Smooth muscle cell (in vitro differentiated cells): Measurements from ENCODE around the gene FAM133A. TPM values are rescaled to one million over a fixed set of nuclear protein-coding genes. Genes with fewer than 3 reads are reported as not detected.
A peak's percentile ranks its signal among the peaks of the same experiment; 100 is the strongest.

Experiments used
- DNase-seq: peaks from one replicate; lab custom pipeline; 2025; ENCODE audit not compliant: unreplicated experiment; lab: John Stamatoyannopoulos, UW
- H2AFZ ChIP-seq: fragments of 200-600 bp; sonication (generic); 2 replicates; pipeline ENCODE4 v1.6.0; 2016; ENCODE audit warnings: antibody characterized with exemption, low read depth, mild to moderate bottlenecking
- H3F3A ChIP-seq: fragments of 200-600 bp; sonication (generic); 2 replicates; pipeline ENCODE4 v1.6.0; 2017; ENCODE audit warnings: antibody characterized with exemption, low read depth
- H3K27ac ChIP-seq: fragments of 200-600 bp; sonication (generic); 2 replicates; pipeline ENCODE4 v1.5.1; 2016; ENCODE audit warnings: low read depth, mild to moderate bottlenecking
- H3K27me3 ChIP-seq: fragments of 200-600 bp; sonication (generic); 2 replicates; pipeline ENCODE4 v1.6.1; 2016; ENCODE audit warnings: low read depth, mild to moderate bottlenecking
- H3K36me3 ChIP-seq: fragments of 200-600 bp; sonication (generic); 2 replicates; pipeline ENCODE4 v1.5.1; 2016; ENCODE audit warnings: low read depth
- H3K4me1 ChIP-seq: fragments of 200-600 bp; sonication (generic); 2 replicates; pipeline ENCODE4 v1.5.1; 2016; ENCODE audit warnings: low read depth
- H3K4me2 ChIP-seq: fragments of 200-600 bp; sonication (generic); 2 replicates; pipeline ENCODE4 v1.6.0; 2016; ENCODE audit warnings: mild to moderate bottlenecking
- H3K4me3 ChIP-seq: fragments of 200-600 bp; sonication (generic); 2 replicates; pipeline ENCODE4 v1.5.1; 2016; ENCODE audit warnings: mild to moderate bottlenecking
- H3K79me2 ChIP-seq: fragments of 200-600 bp; sonication (generic); 2 replicates; pipeline ENCODE4 v1.6.0; 2016; ENCODE audit warnings: low read depth, mild to moderate bottlenecking
- H3K9ac ChIP-seq: fragments of 200-600 bp; sonication (generic); 2 replicates; pipeline ENCODE4 v1.6.0; 2016; ENCODE audit warnings: low read depth
- H3K9me3 ChIP-seq: fragments of 200-600 bp; sonication (generic); replicated peaks from 2 replicates; pipeline ENCODE4 v1.5.1; 2016; ENCODE audit warnings: low read depth
- H4K20me1 ChIP-seq: fragments of 200-600 bp; sonication (generic); 2 replicates; pipeline ENCODE4 v1.6.0; 2016; ENCODE audit warnings: low read depth
- WGBS: methylation state at CpG from one replicate; pipeline ENCODE4 v1.1.7; 2016; ENCODE audit warnings: low lambda C conversion rate; 5-methylcytosine and 5-hydroxymethylcytosine counted together
- polyA plus RNA-seq: library from polyadenylated mRNA; unstranded; fragments of >200 nt; fragmentation: Nextera tagmentation; extraction: Ambion mirVana; gene quantifications from 2 replicates; pipeline ENCODE4 v1.2.1, GENCODE V29; 2016
- total RNA-seq: library from RNA; depleted of rRNA; stranded (reverse); fragments of >200 nt; gene quantifications from 2 replicates; pipeline ENCODE4 v1.2.3, GENCODE V29; 2014
- TF ChIP-seq, protein P1 (sequence below): fragments of 200-600 bp; sonication (generic); IDR thresholded peaks from 2 replicates; pipeline ENCODE4 v1.5.1; 2017; ENCODE audit warnings: borderline replicate concordance, mild to moderate bottlenecking, antibody characterized with exemption; ENCODE audit not compliant: insufficient read depth, poor library complexity, severe bottlenecking

Gene FAM133A
- total and polyA plus RNA-seq, 2 experiments from 2014 or later = 0.49 to 0.50 TPM

DNA sequence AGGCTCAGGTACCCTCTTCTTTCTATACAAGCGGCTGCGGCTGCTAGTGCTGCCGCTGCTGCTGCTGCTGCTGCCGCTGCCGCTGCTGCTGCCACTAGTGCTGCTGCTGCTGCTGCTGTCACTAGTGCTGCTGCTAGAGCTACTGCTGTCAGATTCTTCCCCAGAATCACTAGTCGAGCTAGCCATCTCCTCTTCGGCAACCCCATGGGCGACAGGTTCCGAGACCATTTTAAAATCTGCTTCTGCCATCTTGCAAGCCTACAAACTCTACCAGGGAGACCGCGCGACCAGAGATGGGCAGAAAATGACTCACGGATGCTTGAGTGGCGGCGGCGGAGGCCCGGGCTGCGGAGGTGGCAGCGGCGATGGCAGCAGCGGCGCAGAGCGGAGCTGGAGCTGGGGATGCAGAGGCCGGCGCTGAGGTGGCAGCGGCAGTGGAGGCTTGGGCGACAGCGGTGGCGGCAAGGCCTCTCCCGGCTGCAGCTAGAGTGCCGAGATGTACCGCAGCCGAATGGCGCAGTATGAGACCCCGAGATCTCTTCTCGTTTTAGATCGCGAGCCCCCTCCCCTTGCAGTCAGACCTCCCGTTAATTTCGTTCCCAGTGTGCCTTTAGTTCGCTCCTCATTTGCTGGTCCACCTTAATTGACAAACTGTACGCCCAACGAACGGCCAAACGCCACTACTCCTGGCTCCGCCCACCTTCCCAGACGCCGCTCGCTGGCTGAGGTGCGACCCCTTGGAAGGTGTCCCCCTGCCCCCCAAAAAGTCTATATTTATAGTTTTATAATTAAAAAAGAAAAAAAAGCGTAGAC lies 744 bp upstream of the FAM133A start, which contains the start of gene NAP1L3:
NAP1L3 (minus strand) TSS at position 523 of the 813 bp plus-strand sequence; CDS start at position 249, 274 bp downstream.
- Histone ChIP-seq H2AFZ (peak within 1 kb of the TSS; percentile 73), H3K4me3 (peak within 1 kb of the TSS; percentile 65), H3F3A (peaks cover 9% of the 10 kb centered on the region), H4K20me1 (no peaks in the 10 kb centered on the region), H3K4me2 (peak within 1 kb of the TSS; percentile 84), H3K27me3 (no peaks in the 10 kb centered on the region), H3K36me3 (no peaks in the 10 kb centered on the region), H3K9me3 (no peaks in the 10 kb centered on the region), H3K79me2 (peaks cover 10% of the 10 kb centered on the region), H3K9ac (peak within 1 kb of the TSS; percentile 85), H3K4me1 (peaks cover 20% of the 10 kb centered on the region), H3K27ac (peak within 1 kb of the TSS; percentile 94)
- peak; percentile 73 for DNase-seq
- TF ChIP-seq, protein P1, sequence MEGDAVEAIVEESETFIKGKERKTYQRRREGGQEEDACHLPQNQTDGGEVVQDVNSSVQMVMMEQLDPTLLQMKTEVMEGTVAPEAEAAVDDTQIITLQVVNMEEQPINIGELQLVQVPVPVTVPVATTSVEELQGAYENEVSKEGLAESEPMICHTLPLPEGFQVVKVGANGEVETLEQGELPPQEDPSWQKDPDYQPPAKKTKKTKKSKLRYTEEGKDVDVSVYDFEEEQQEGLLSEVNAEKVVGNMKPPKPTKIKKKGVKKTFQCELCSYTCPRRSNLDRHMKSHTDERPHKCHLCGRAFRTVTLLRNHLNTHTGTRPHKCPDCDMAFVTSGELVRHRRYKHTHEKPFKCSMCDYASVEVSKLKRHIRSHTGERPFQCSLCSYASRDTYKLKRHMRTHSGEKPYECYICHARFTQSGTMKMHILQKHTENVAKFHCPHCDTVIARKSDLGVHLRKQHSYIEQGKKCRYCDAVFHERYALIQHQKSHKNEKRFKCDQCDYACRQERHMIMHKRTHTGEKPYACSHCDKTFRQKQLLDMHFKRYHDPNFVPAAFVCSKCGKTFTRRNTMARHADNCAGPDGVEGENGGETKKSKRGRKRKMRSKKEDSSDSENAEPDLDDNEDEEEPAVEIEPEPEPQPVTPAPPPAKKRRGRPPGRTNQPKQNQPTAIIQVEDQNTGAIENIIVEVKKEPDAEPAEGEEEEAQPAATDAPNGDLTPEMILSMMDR = no peak
- under 1% methylated on average over 51 of the region's 51 CpGs for WGBS

GRCh38 chrX:93695981-93696380 lies 22.0 kb downstream of the FAM133A start:
- no peak for DNase-seq
- Histone ChIP-seq H3K9ac (no peak overlapping the region), H3K9me3 (no peaks in the 10 kb centered on the region), H3K4me3 (no peak overlapping the region), H3K36me3 (no peaks in the 10 kb centered on the region), H4K20me1 (no peaks in the 10 kb centered on the region), H3K79me2 (no peaks in the 10 kb centered on the region), H3K4me1 (no peaks in the 10 kb centered on the region), H3K27ac (no peak overlapping the region), H3F3A (no peaks in the 10 kb centered on the region), H3K4me2 (no peak overlapping the region), H3K27me3 (no peaks in the 10 kb centered on the region), H2AFZ (no peak overlapping the region)
- TF ChIP-seq, protein P1 = no peak
- 95% methylated on average over 6 of the region's 6 CpGs for WGBS

DNA sequence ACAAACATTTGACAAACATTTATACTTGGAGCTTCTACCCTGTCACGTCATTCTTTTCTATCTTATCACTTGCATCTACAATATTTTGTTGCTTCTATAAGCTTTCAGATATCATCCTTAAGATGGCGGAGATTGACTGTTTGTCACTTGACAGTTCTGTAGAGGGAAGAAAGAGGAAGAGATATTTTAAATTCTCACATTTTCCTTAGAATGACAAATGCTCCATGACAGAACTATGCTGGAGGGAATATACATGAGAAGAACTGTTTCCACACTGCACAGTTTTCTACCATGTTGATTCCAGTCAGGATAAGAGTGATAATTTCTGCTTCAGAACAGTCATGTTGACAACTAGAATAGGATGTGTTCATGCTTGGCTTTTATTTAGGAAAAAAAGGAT lies 29.7 kb downstream of the FAM133A start:
- no peak for DNase-seq
- no peaks in the 10 kb centered on the region for H3K9me3 ChIP-seq
- TF ChIP-seq, protein P1 = no peak
- no peaks in the 10 kb centered on the region for H3F3A ChIP-seq
- no peak overlapping the region for H2AFZ ChIP-seq
- no peak overlapping the region for H3K4me3 ChIP-seq
- H3K27me3 ChIP-seq = no peaks in the 10 kb centered on the region
- no peaks in the 10 kb centered on the region for H3K4me1 ChIP-seq
- H3K4me2 ChIP-seq = no peak overlapping the region
- no peaks in the 10 kb centered on the region for H3K36me3 ChIP-seq
- H3K79me2 ChIP-seq = no peaks in the 10 kb centered on the region
- no peak overlapping the region for H3K9ac ChIP-seq
- H4K20me1 ChIP-seq = no peaks in the 10 kb centered on the region
- no peak overlapping the region for H3K27ac ChIP-seq
- 93% methylated on average over 2 of the region's 2 CpGs for WGBS

- Histone ChIP-seq H3K36me3 (no peaks in the 10 kb centered on the region), H3K4me1 (no peaks in the 10 kb centered on the region), H2AFZ (no peak overlapping the region), H3F3A (no peaks in the 10 kb centered on the region), H3K4me2 (no peak overlapping the region), H3K79me2 (no peaks in the 10 kb centered on the region), H3K27ac (no peak overlapping the region), H3K9me3 (no peaks in the 10 kb centered on the region), H3K9ac (no peak overlapping the region), H3K27me3 (no peaks in the 10 kb centered on the region), H4K20me1 (no peaks in the 10 kb centered on the region), H3K4me3 (no peak overlapping the region)
- WGBS = 98% methylated on average over 4 of the region's 4 CpGs
- DNase-seq = no peak
- TF ChIP-seq, protein P1 = no peak
Measured at GRCh38 chrX:93711076-93711475, 37.1 kb downstream of the FAM133A start.
